Sigmoid colon (tissue), 7 donors: ENCODE results near the gene TEKT4. TPM values are rescaled to one million over a fixed set of nuclear protein-coding genes. Genes with fewer than 3 reads are reported as not detected.

Experiments used
- DNase-seq: peaks from one replicate; pipeline ENCODE4 v3.0.0-alpha.2; 2019
- H3K27ac ChIP-seq, 4 donors: fragments of 200-600 bp; sonication (generic); one replicate each; pipeline ENCODE4 v1.5.1; 2016 to 2019; ENCODE audit warnings: mild to moderate bottlenecking in 1 of 4
- H3K27me3 ChIP-seq, 3 donors: fragments of 200-600 bp; sonication (generic); one replicate each; pipeline ENCODE4 v1.5.1; 2019; ENCODE audit warnings: mild to moderate bottlenecking in 1 of 3
- H3K36me3 ChIP-seq, 4 donors: fragments of 200-600 bp; sonication (generic); one replicate each; pipeline ENCODE4 v1.5.1; 2016 to 2019
- H3K4me1 ChIP-seq, 4 donors: fragments of 200-600 bp; sonication (generic); one replicate each; pipeline ENCODE4 v1.5.1; 2017 to 2019
- H3K4me3 ChIP-seq, 4 donors: fragments of 200-600 bp; sonication (generic); one replicate each; pipeline ENCODE4 v1.5.1; 2017 to 2019; ENCODE audit warnings: mild to moderate bottlenecking in 2 of 4, moderate library complexity in 1 of 4
- H3K9me3 ChIP-seq, 4 donors: fragments of 200-600 bp in 3 of 4; sonication (generic) in 3 of 4; one replicate each; pipeline versions ENCODE4 v1.5.1 to v1.6.1; 2013 to 2019
- CTCF ChIP-seq, 4 experiments: fragments of 450-650 bp in 3 of 4; fragments of 200-600 bp in 1 of 4; IDR thresholded peaks; one replicate each; pipeline ENCODE4 v1.5.1; 2016 to 2019; ENCODE audit warnings: antibody characterized with exemption in 4 of 4, mild to moderate bottlenecking in 3 of 4, moderate library complexity in 2 of 4
- EP300 ChIP-seq, 4 donors: sonication (generic); formaldehyde crosslinking; IDR thresholded peaks; one replicate each; pipeline ENCODE4 v1.6.1; 2017; ENCODE audit warnings: antibody characterized with exemption in 4 of 4
- POLR2A ChIP-seq, 2 donors: fragments of 450-650 bp; IDR thresholded peaks; one replicate each; pipeline ENCODE4 v1.6.1; 2016; ENCODE audit warnings: antibody characterized with exemption in 2 of 2, mild to moderate bottlenecking in 2 of 2, moderate library complexity in 2 of 2
- POLR2AphosphoS5 ChIP-seq, 4 donors: sonication (generic); formaldehyde crosslinking; IDR thresholded peaks; one replicate each; pipeline ENCODE4 v1.6.1; 2017; ENCODE audit warnings: antibody characterized with exemption in 4 of 4
- WGBS, 2 donors: extraction: QIAGEN DNeasy Blood & Tissue Kit; methylation state at CpG; one replicate each; pipeline ENCODE4 v1.1.7; 2013; 5-methylcytosine and 5-hydroxymethylcytosine counted together
- intact Hi-C: fragments of 100-400 bp; cut with DNase I; formaldehyde crosslinking; loops from one replicate; pipeline ENCODE4 v1.15.1; 2023
- polyA plus RNA-seq, 3 donors: library from polyadenylated mRNA; stranded (reverse); fragments of 200-250 nt; gene quantifications; one replicate each; pipeline ENCODE4 v1.2.3, GENCODE V29; 2013
- total RNA-seq, 4 donors: library from RNA; depleted of rRNA; stranded (reverse); fragments of >200 nt; gene quantifications; one replicate each; pipeline ENCODE4 v1.1.0, GENCODE V29; 2016
- donor health status: healthy with polysubstance abuse.
- donor health status: Bipolar disorder and iron deficiency.
- donor health status: healthy.

TEKT4 gene
- total and polyA plus RNA-seq, 7 donors = not detected

- peak in 3 of 4 experiments; percentile 20 to 56 (median 26) for TF ChIP-seq CTCF (IDR thresholded peaks at IDR 0.05)
- no peak for TF ChIP-seq EP300 (IDR thresholded peaks at IDR 0.05)
- Histone ChIP-seq H3K4me3 (no peak overlapping the region), H3K4me1 (peaks cover 0 to 5% (median 2%) of the 10 kb centered on the region in 4 donors), H3K27ac (no peak overlapping the region), H3K27me3 (peaks cover 5 to 52% (median 21%) of the 10 kb centered on the region in 3 donors), H3K36me3 (no peaks in the 10 kb centered on the region), H3K9me3 (no peaks in the 10 kb centered on the region)
- DNase-seq = no peak
- intact Hi-C loops = no loop called here
- WGBS, 2 donors = 36 to 42% methylated on average over 53 of the region's 53 CpGs
Observed at GRCh38 chr2:94874277-94874997, 3.2 kb downstream of the TEKT4 start.

GRCh38 chr2:94875064-94875819, 4.0 kb downstream of the TEKT4 start:
- no peak for DNase-seq

GRCh38 chr2:94875820-94876522, 4.7 kb downstream of the TEKT4 start:
- intact Hi-C loops = no loop called here
- H3K4me1 ChIP-seq = peaks cover 0 to 5% (median 2%) of the 10 kb centered on the region in 4 donors
- WGBS, 2 donors = 67 to 74% methylated on average over 17 of the region's 17 CpGs

More at GRCh38 chr2:94875064-94875819, 4.0 kb downstream of the TEKT4 start:
- Histone ChIP-seq H3K27me3 (peaks cover 5 to 51% (median 21%) of the 10 kb centered on the region in 3 donors), H3K4me1 (peaks cover 0 to 5% (median 2%) of the 10 kb centered on the region in 4 donors), H3K36me3 (no peaks in the 10 kb centered on the region), H3K9me3 (no peaks in the 10 kb centered on the region), H3K4me3 (no peak overlapping the region), H3K27ac (no peak overlapping the region)
- WGBS, 2 donors = 89 to 91% methylated on average over 22 of the region's 22 CpGs
- TF ChIP-seq EP300 (IDR thresholded peaks at IDR 0.05) (no peak), POLR2AphosphoS5 (IDR thresholded peaks at IDR 0.05) (no peak), CTCF (IDR thresholded peaks at IDR 0.05) (no peak), POLR2A (IDR thresholded peaks at IDR 0.05) (no peak)
- intact Hi-C loops = no loop called here

GRCh38 chr2:94876523-94876863, 5.3 kb downstream of the TEKT4 start:
- no peak for TF ChIP-seq POLR2AphosphoS5 (IDR thresholded peaks at IDR 0.05)
- no peak for TF ChIP-seq EP300 (IDR thresholded peaks at IDR 0.05)
- no peak for TF ChIP-seq POLR2A (IDR thresholded peaks at IDR 0.05)
- no peak for TF ChIP-seq CTCF (IDR thresholded peaks at IDR 0.05)
- intact Hi-C loops = no loop called here
- H3K4me3 ChIP-seq = no peak overlapping the region
- H3K27ac ChIP-seq = no peak overlapping the region
- WGBS, 2 donors = 86% methylated on average over 16 of the region's 16 CpGs
- no peaks in the 10 kb centered on the region for H3K9me3 ChIP-seq
- DNase-seq = no peak
- peaks cover 0 to 5% (median 1%) of the 10 kb centered on the region in 4 donors for H3K4me1 ChIP-seq
- no peaks in the 10 kb centered on the region for H3K36me3 ChIP-seq
- H3K27me3 ChIP-seq = peaks cover 5 to 39% (median 18%) of the 10 kb centered on the region in 3 donors

More at GRCh38 chr2:94875820-94876522, 4.7 kb downstream of the TEKT4 start:
- no peak for DNase-seq
- Histone ChIP-seq H3K9me3 (no peaks in the 10 kb centered on the region), H3K4me3 (no peak overlapping the region), H3K27ac (no peak overlapping the region), H3K27me3 (peaks cover 5 to 44% (median 21%) of the 10 kb centered on the region in 3 donors), H3K36me3 (no peaks in the 10 kb centered on the region)
- TF ChIP-seq EP300 (IDR thresholded peaks at IDR 0.05) = no peak
- TF ChIP-seq POLR2A (IDR thresholded peaks at IDR 0.05) = no peak
- no peak for TF ChIP-seq CTCF (IDR thresholded peaks at IDR 0.05)
- TF ChIP-seq POLR2AphosphoS5 (IDR thresholded peaks at IDR 0.05) = no peak
